GM12873 (cell line): ENCODE results near the gene IQCF2.

Experiments
- CTCF ChIP-seq: IDR thresholded peaks from 2 replicates; pipeline ENCODE4 v1.5.1; 2012; ENCODE audit warnings: low read depth, mild to moderate bottlenecking, moderate library complexity, low read length, control low read depth; ENCODE audit not compliant: insufficient read depth; ENCODE audit errors: missing control alignments

The IQCF2 gene

GRCh38 chr3:51860703-51861665 lies at the start of gene IQCF2:
Gene IQCF2 (plus strand): TSS chr3:51861615. CDS start chr3:51861667, 52 bp downstream.
- TF ChIP-seq CTCF = no peak

GRCh38 chr3:51813539-51813938 lies 47.9 kb upstream of the IQCF2 start:
- TF ChIP-seq CTCF = no peak

GRCh38 chr3:51814034-51814433 lies 47.4 kb upstream of the IQCF2 start:
- TF ChIP-seq CTCF = no peak

GRCh38 chr3:51815614-51816013 lies 45.8 kb upstream of the IQCF2 start:
- no peak for TF ChIP-seq CTCF

- no peak for TF ChIP-seq CTCF
Measured at GRCh38 chr3:51816723-51817122, 44.7 kb upstream of the IQCF2 start.

- TF ChIP-seq CTCF = no peak
Measured at GRCh38 chr3:51817375-51817774, 44.0 kb upstream of the IQCF2 start.

- TF ChIP-seq CTCF = no peak
Measured at GRCh38 chr3:51819151-51819550, 42.3 kb upstream of the IQCF2 start.
